GM19452 (cell line): ENCODE measurements around the gene ZNF19.

Experiments
- ATAC-seq: cut with Tn5 transposase; IDR thresholded peaks from one replicate; pipeline ENCODE4 v1.9.1; 2021; ENCODE audit not compliant: unreplicated experiment

ZNF19 gene

GRCh38 chr16:71491054-71491453 lies 1.9 kb upstream of the ZNF19 start:
- ATAC-seq, result no peak

GRCh38 chr16:71490361-71490760 lies 1.2 kb upstream of the ZNF19 start:
- ATAC-seq, result no peak

GRCh38 chr16:71484006-71484893 lies 4.9 kb downstream of the ZNF19 start:
- ATAC-seq, result peak; percentile 93

- no peak for ATAC-seq
Observed at GRCh38 chr16:71482569-71482968, 6.6 kb downstream of the ZNF19 start.

- ATAC-seq, result no peak
Observed at GRCh38 chr16:71480956-71481355, 8.2 kb downstream of the ZNF19 start.

GRCh38 chr16:71479420-71479819 lies 9.7 kb downstream of the ZNF19 start:
- ATAC-seq, result no peak

- ATAC-seq, result no peak
Observed at GRCh38 chr16:71476457-71477124, 12.5 kb downstream of the ZNF19 start.

GRCh38 chr16:71474864-71475263 lies 14.3 kb downstream of the ZNF19 start:
- ATAC-seq, result no peak

GRCh38 chr16:71473891-71474290 lies 15.2 kb downstream of the ZNF19 start:
- ATAC-seq, result no peak

GRCh38 chr16:71472931-71473330 lies 16.2 kb downstream of the ZNF19 start:
- ATAC-seq, result no peak

- ATAC-seq, result no peak
Observed at GRCh38 chr16:71472051-71472450, 17.1 kb downstream of the ZNF19 start.

- no peak for ATAC-seq
Observed at GRCh38 chr16:71467810-71468209, 21.3 kb downstream of the ZNF19 start.

GRCh38 chr16:71464231-71464630 lies 24.9 kb downstream of the ZNF19 start:
- no peak for ATAC-seq

GRCh38 chr16:71461686-71462648 lies 27.2 kb downstream of the ZNF19 start, which contains the start of gene ZNF23:
Gene ZNF23, minus strand, starts transcription at chr16:71462247. Its CDS starts 5,451 bp downstream, at chr16:71456796.
- ATAC-seq, result peak; percentile 98

- ATAC-seq, result no peak
Observed at GRCh38 chr16:71460941-71461340, 28.2 kb downstream of the ZNF19 start.

GRCh38 chr16:71460236-71460635 lies 28.9 kb downstream of the ZNF19 start:
- ATAC-seq, result no peak

- no peak for ATAC-seq
Observed at GRCh38 chr16:71459510-71459909, 29.6 kb downstream of the ZNF19 start.

GRCh38 chr16:71456801-71457200 lies 32.3 kb downstream of the ZNF19 start:
- no peak for ATAC-seq

GRCh38 chr16:71453036-71453435 lies 36.1 kb downstream of the ZNF19 start:
- ATAC-seq, result no peak

GRCh38 chr16:71449020-71449419 lies 40.1 kb downstream of the ZNF19 start:
- no peak for ATAC-seq

GRCh38 chr16:71448274-71448866 lies 40.8 kb downstream of the ZNF19 start:
- ATAC-seq, result no peak
